T47D (cell line): ENCODE data around the gene AGAP1.
"Not testable (repeated sequence)": the region's sequence is repeated elsewhere in the genome, so short reads cannot be mapped to it uniquely, and the experiment has no call there.

Experiments used
- DNase-seq, 2 experiments: peaks; one replicate each; pipeline versions ENCODE4 v3.0.0 to v3.0.0-alpha.2; 2011 to 2012; ENCODE audit warnings: low read depth in 1 of 2, low spot score in 1 of 2
- JUND ChIP-seq: IDR thresholded peaks from 2 replicates; pipeline ENCODE4 v1.6.1; 2012; ENCODE audit warnings: low read depth
- in situ Hi-C: cut with HindIII; loops from 2 replicates; pipeline ENCODE4 v1.10.0; 2016; ENCODE audit warnings: low sequenced_read_pairs, low pct_unique_long_range_greater_than_20kb

Gene AGAP1

GRCh38 chr2:235934774-235935484 lies 441.1 kb downstream of the AGAP1 start:
- in situ Hi-C loops: no loop called here
- DNase-seq: no peak
- TF ChIP-seq JUND: no peak

- DNase-seq: no peak
- no peak for TF ChIP-seq JUND
- in situ Hi-C loops: no loop called here
Measured at GRCh38 chr2:235935773-235936172, 441.9 kb downstream of the AGAP1 start.

GRCh38 chr2:235936493-235936892 lies 442.6 kb downstream of the AGAP1 start:
- TF ChIP-seq JUND: no peak
- in situ Hi-C loops: no loop called here
- no peak for DNase-seq

- no peak for DNase-seq
- in situ Hi-C loops: no loop called here
- TF ChIP-seq JUND: no peak
Measured at GRCh38 chr2:235937087-235937486, 443.2 kb downstream of the AGAP1 start.

- TF ChIP-seq JUND: no peak
- in situ Hi-C loops: no loop called here
- DNase-seq: no peak
Measured at GRCh38 chr2:235937526-235937925, 443.7 kb downstream of the AGAP1 start.

GRCh38 chr2:235937936-235938335 lies 444.1 kb downstream of the AGAP1 start:
- no peak for DNase-seq
- TF ChIP-seq JUND: no peak
- in situ Hi-C loops: no loop called here

GRCh38 chr2:235938611-235939010 lies 444.8 kb downstream of the AGAP1 start:
- DNase-seq: no peak
- TF ChIP-seq JUND: no peak
- in situ Hi-C loops: no loop called here

GRCh38 chr2:235939471-235939870 lies 445.6 kb downstream of the AGAP1 start:
- TF ChIP-seq JUND: no peak
- DNase-seq: no peak
- in situ Hi-C loops: no loop called here

- in situ Hi-C loops: no loop called here
- no peak for DNase-seq
- no peak for TF ChIP-seq JUND
Measured at GRCh38 chr2:235940330-235940729, 446.5 kb downstream of the AGAP1 start.

- in situ Hi-C loops: no loop called here
- no peak for DNase-seq
- TF ChIP-seq JUND: no peak
Measured at GRCh38 chr2:235944591-235944990, 450.7 kb downstream of the AGAP1 start.

GRCh38 chr2:235945608-235946140 lies 451.8 kb downstream of the AGAP1 start:
- no peak for DNase-seq
- TF ChIP-seq JUND: no peak
- in situ Hi-C loops: no loop called here

- no peak for DNase-seq
- in situ Hi-C loops: no loop called here
- TF ChIP-seq JUND: no peak
Measured at GRCh38 chr2:235946590-235946989, 452.7 kb downstream of the AGAP1 start.

- in situ Hi-C loops, DNase-seq: not testable (repeated sequence)
Measured at GRCh38 chr2:235947055-235947454, 453.2 kb downstream of the AGAP1 start.
